SIG-M5 (cell line): Measurements from ENCODE around the gene STXBP6.
"Not testable (repeated sequence)": the region's sequence is repeated elsewhere in the genome, so short reads cannot be mapped to it uniquely, and the experiment has no call there.

Source experiments
- DNase-seq: peaks from one replicate; lab custom pipeline; 2025; lab: John Stamatoyannopoulos, UW

Gene STXBP6

GRCh38 chr14:24853446-24853845, 196.5 kb downstream of the STXBP6 start:
- DNase-seq = no peak

GRCh38 chr14:24852312-24853060, 197.5 kb downstream of the STXBP6 start:
- DNase-seq = no peak

- no peak for DNase-seq
These were observed 198.1 kb downstream of the STXBP6 start for GRCh38 chr14:24851837-24852236.

- DNase-seq = no peak
These were observed 198.5 kb downstream of the STXBP6 start for GRCh38 chr14:24851406-24851805.

GRCh38 chr14:24850072-24850471, 199.9 kb downstream of the STXBP6 start:
- no peak for DNase-seq

- DNase-seq = no peak
These were observed 200.5 kb downstream of the STXBP6 start for GRCh38 chr14:24849471-24849870.

GRCh38 chr14:24848102-24848790, 201.7 kb downstream of the STXBP6 start:
- no peak for DNase-seq

GRCh38 chr14:24847568-24848095, 202.3 kb downstream of the STXBP6 start:
- no peak for DNase-seq

GRCh38 chr14:24846261-24846660, 203.7 kb downstream of the STXBP6 start:
- no peak for DNase-seq

GRCh38 chr14:24845851-24846250, 204.1 kb downstream of the STXBP6 start:
- no peak for DNase-seq

- no peak for DNase-seq
These were observed 205.9 kb downstream of the STXBP6 start for GRCh38 chr14:24844011-24844410.

- no peak for DNase-seq
These were observed 206.5 kb downstream of the STXBP6 start for GRCh38 chr14:24843494-24843893.

GRCh38 chr14:24840204-24840893, 209.6 kb downstream of the STXBP6 start:
- DNase-seq = no peak

- no peak for DNase-seq
These were observed 210.2 kb downstream of the STXBP6 start for GRCh38 chr14:24839617-24840203.

GRCh38 chr14:24838945-24839616, 210.9 kb downstream of the STXBP6 start:
- no peak for DNase-seq

GRCh38 chr14:24837280-24838046, 212.5 kb downstream of the STXBP6 start:
- DNase-seq = no peak

- not testable (repeated sequence) for DNase-seq
These were observed 213.6 kb downstream of the STXBP6 start for GRCh38 chr14:24836324-24836723.

GRCh38 chr14:24834956-24835355, 215.0 kb downstream of the STXBP6 start:
- DNase-seq = no peak

GRCh38 chr14:24833385-24833784, 216.6 kb downstream of the STXBP6 start:
- no peak for DNase-seq

GRCh38 chr14:24831677-24832076, 218.3 kb downstream of the STXBP6 start:
- DNase-seq = no peak

- no peak for DNase-seq
These were observed 220.1 kb downstream of the STXBP6 start for GRCh38 chr14:24829862-24830261.
